GM12865 (cell line): Measurements from ENCODE around the gene HAGH.

Experiments used
- DNase-seq: peaks from one replicate; pipeline ENCODE4 v3.0.0; 2010; ENCODE audit warnings: low read depth
- H3K4me3 ChIP-seq: 2 replicates; pipeline ENCODE4 v1.5.1; 2011; ENCODE audit warnings: mild to moderate bottlenecking, low read depth, low read length, control low read depth
- CTCF ChIP-seq: IDR thresholded peaks from 2 replicates; pipeline ENCODE4 v1.5.1; 2011; ENCODE audit warnings: low read length, control low read depth, low read depth, inconsistent platforms; ENCODE audit not compliant: insufficient read depth; ENCODE audit errors: missing control alignments

Gene HAGH

DNA sequence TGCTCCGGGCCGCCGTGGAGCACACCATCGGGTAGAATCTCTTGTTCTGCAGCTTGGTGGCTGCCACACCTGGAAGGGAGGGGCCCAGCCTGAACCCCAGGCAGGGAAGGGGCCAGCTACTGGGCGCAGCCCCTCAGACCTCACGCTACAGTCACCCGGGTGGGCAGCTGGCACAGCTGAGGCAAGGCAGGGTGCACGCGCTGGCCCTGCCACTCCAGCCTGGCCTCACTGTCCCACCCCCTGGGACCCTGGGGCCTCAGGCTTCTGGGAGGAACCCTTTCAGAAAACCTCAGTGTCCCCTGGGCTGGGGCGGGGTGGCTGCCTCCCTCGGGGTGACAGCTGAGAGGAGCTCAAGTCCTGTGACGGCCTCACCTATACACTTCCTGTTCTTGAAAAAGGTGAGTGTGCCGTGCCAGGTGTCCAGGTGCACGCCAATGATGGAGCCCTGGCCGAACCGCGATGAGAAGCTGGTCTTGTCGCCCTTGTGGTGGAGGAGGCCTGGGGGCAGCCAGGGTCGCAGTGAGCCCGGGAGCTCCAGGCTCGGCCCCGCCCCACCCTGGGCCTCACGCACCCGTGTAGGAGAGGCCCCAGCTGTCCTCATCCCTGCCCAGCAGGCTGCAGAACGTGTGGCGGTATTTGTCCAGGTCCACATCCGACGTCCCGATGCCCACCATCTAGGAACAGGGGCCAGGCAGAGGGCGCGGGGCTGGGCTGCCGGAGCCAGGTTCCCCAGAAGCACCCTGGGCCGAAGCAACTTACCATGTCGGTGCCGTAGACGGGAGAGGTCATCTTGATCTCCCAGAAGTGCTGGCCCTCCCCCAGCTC lies 49.0 kb downstream of the HAGH start:
- no peak overlapping the region for H3K4me3 ChIP-seq
- DNase-seq = no peak
- no peak for TF ChIP-seq CTCF

GRCh38 chr16:1776991-1777374 lies 49.6 kb downstream of the HAGH start:
- TF ChIP-seq CTCF = no peak
- no peak overlapping the region for H3K4me3 ChIP-seq
- no peak for DNase-seq

DNA sequence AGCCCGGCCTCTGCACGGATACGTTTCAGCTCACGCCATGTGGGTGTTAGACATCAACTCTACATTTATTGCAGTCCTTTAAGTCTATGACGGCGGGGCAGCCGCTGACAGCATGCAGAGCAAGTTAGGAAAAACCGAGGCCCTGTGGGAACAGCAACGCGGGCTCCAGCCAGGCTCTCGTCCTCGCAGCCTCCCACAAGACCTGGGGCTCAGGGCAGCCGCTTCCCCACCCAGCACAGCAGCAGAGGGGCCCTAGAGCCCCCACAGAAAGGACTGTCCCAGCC lies 50.0 kb downstream of the HAGH start:
- DNase-seq = no peak
- H3K4me3 ChIP-seq = no peak overlapping the region
- TF ChIP-seq CTCF = no peak

DNA sequence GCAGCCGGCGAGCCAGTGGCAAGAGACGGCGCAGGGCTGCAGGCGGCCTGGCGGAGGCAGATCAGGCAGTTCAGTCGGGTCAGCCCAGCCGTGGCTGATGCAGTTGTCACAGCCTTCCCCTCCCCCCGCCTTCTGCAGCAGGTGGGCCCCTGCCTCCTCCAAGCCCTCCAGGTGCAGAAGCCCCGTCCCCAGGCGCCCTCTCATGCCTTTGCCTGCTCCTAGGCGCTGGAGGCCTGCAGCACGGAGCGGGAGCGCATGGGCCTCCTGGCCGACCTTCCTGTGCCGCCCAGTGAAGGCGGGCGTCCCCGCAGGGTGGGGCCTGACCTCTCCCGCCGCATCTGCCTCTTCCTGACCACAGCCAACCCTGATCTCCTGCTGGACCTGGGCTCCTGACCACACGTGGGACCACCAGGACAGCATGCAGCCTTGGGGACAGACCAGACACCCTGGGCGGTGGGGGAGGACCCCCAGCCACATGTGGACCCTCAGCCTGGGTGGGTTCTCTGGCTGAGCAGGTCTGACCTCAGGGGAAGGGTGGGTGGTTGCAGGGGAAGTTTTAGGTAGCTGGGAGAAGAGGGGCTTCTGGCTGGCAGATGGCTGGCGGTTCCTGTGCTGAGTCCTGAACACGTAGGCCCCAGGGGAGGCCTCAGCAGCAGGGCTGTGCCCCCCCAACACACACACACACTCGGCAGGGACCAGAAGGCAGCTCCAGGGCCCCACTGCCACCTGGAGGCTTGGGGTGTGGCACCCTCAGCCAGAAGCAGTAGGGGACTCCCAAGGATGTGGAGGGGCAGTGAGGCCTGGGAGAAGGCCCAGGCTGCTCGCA lies 50.6 kb downstream of the HAGH start:
- TF ChIP-seq CTCF = no peak
- DNase-seq = no peak
- no peak overlapping the region for H3K4me3 ChIP-seq

GRCh38 chr16:1775006-1775845 lies 51.4 kb downstream of the HAGH start:
- DNase-seq = no peak
- no peak overlapping the region for H3K4me3 ChIP-seq
- no peak for TF ChIP-seq CTCF

DNA sequence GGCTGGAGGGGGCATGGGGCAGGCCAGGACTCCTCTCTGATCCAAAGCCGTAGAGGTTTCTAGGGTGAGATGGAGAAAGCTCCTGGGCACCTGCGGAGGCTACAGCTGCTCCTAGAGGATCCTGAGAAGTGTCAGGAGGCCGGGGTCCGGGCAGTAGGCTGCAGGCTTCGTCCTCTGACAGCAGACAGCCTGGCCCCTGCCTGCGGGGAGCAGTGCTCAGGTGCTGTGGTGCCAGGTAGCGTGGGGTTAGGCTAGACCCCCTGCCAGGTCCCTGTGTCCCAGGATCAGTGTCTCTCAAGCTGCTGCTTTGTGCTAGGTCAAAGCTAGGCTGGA lies 52.2 kb downstream of the HAGH start:
- peak overlapping the region; percentile 98 for H3K4me3 ChIP-seq
- DNase-seq = no peak
- TF ChIP-seq CTCF = no peak
